MCF 10A (cell line): ENCODE results near the gene INPP5K. TPM values are rescaled to one million over a fixed set of nuclear protein-coding genes. Genes with fewer than 3 reads are reported as not detected.

Source experiments
- BruUV-seq: library from RNA; stranded (reverse); fragments of 400-500 nt; replicated peaks from 2 replicates; lab custom pipeline; 2021; lab: Mats Ljungman, UMichigan
- CTCF ChIA-PET: fragments of 300-600 bp; sonication (Branson Sonifier 250); formaldehyde crosslinking; extraction: SDS; loops from one replicate; lab custom pipeline; 2021; ENCODE audit warnings: antibody characterized with exemption, inconsistent platforms; lab: Yijun Ruan, JAX
- POLR2A ChIA-PET: fragments of 300-600, 350-650 bp; sonication (Branson Sonifier 250); formaldehyde crosslinking; extraction: SDS; loops from one replicate; lab custom pipeline; 2020; ENCODE audit warnings: antibody characterized with exemption, inconsistent platforms; lab: Yijun Ruan, JAX
- DNase-seq: peaks from one replicate; pipeline ENCODE4 v3.0.0-alpha.2; 2018; ENCODE audit not compliant: unreplicated experiment
- H3K27ac Mint-ChIP-seq: one replicate; pipeline ENCODE4 v1.8.0; 2022; ENCODE audit warnings: mild to moderate bottlenecking, low read depth, mixed read lengths; ENCODE audit not compliant: unreplicated experiment
- H3K27me3 Mint-ChIP-seq: one replicate; pipeline ENCODE4 v1.8.0; 2022; ENCODE audit warnings: mixed read lengths; ENCODE audit not compliant: insufficient read depth, unreplicated experiment
- H3K36me3 Mint-ChIP-seq: one replicate; pipeline ENCODE4 v1.8.0; 2022; ENCODE audit warnings: mild to moderate bottlenecking, moderate library complexity, mixed read lengths; ENCODE audit not compliant: insufficient read depth, unreplicated experiment
- H3K4me1 Mint-ChIP-seq: one replicate; pipeline ENCODE4 v1.8.0; 2022; ENCODE audit warnings: mixed read lengths; ENCODE audit not compliant: insufficient read depth, unreplicated experiment
- H3K4me3 Mint-ChIP-seq: one replicate; pipeline ENCODE4 v1.8.0; 2022; ENCODE audit warnings: mild to moderate bottlenecking, moderate library complexity, mixed read lengths; ENCODE audit not compliant: unreplicated experiment
- H3K9me3 Mint-ChIP-seq: one replicate; pipeline ENCODE4 v1.8.0; 2022; ENCODE audit warnings: mixed read lengths; ENCODE audit not compliant: unreplicated experiment
- intact Hi-C: fragments of 100-400 bp; cut with micrococcal nuclease; formaldehyde crosslinking; loops from 2 replicates; pipeline ENCODE4 v1.14.1; 2022
- total RNA-seq: library from RNA; stranded (reverse); gene quantifications from 2 replicates; pipeline ENCODE4 v1.2.3, GENCODE V29; 2022
- TF ChIP-seq, protein P1 (sequence below): fragments of 200-600 bp; IDR thresholded peaks from one replicate; pipeline ENCODE4 v1.8.0; 2022; ENCODE audit warnings: antibody characterized with exemption, mild to moderate bottlenecking; ENCODE audit not compliant: unreplicated experiment

The INPP5K gene
- total RNA-seq, 1 experiment from 2014 or later: 28.9 TPM

DNA sequence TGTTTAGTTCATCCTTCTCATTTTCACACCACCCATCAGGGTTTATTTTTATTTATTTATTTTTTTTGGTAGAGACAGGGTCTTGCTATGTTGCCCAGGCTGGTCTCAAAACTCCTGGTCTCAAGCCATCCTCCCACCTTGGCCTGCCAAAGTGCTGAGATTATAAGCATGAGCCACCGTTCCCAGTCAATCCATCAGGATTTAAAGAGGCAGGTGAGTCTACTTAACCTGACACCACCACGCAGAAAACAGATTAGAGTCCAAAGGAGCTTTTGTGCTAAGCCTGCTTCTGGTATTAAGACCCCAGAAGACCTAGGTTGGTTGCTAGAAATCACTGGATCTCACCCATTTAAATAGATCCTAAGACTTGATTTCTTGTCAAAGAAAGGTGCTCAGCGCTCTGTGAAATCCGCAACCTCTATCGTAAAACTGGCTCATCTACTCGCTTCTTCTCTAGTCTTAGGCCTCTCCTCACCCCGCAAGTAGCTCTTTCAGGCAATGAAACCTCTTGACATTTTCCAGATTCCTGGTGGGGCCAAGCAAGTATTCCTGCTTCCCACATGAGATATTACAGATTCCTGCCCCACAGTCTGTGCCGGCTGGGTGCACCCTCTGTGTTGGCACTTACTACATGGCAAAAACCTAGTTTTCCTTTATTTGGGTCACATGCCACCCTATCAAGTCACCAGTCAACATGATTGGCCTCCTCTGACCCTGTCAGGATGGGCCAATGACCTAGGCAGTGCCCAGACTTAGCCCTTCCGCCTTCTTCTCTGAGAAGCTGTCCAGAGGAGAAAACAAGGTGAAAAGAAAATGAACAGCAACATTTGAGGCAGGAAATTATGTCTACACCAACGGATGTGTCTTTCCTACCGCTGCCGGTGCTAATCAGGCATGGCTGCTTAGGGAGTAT is 37.2 kb upstream of the INPP5K start:
- intact Hi-C loops: no loop called here
- TF ChIP-seq, protein P1, sequence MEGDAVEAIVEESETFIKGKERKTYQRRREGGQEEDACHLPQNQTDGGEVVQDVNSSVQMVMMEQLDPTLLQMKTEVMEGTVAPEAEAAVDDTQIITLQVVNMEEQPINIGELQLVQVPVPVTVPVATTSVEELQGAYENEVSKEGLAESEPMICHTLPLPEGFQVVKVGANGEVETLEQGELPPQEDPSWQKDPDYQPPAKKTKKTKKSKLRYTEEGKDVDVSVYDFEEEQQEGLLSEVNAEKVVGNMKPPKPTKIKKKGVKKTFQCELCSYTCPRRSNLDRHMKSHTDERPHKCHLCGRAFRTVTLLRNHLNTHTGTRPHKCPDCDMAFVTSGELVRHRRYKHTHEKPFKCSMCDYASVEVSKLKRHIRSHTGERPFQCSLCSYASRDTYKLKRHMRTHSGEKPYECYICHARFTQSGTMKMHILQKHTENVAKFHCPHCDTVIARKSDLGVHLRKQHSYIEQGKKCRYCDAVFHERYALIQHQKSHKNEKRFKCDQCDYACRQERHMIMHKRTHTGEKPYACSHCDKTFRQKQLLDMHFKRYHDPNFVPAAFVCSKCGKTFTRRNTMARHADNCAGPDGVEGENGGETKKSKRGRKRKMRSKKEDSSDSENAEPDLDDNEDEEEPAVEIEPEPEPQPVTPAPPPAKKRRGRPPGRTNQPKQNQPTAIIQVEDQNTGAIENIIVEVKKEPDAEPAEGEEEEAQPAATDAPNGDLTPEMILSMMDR: no peak
- no TSS peak for BruUV-seq
- ChIA-PET CTCF (interaction anchor here (0.6 to 0.7 kb wide), 4 partner anchors 36 to 192 kb away, joined by 3 to 4 read pairs (median 3); partner anchors contain the start of gene INPP5K), POLR2A (interaction anchor here (3.0 kb wide), 1 partner anchor 8 kb away, joined by 9 read pairs; no protein-coding TSS in a partner anchor)
- Mint-ChIP-seq H3K9me3 (no peaks in the 10 kb centered on the region), H3K36me3 (peaks cover 63% of the 10 kb centered on the region), H3K4me3 (no peak overlapping the region), H3K27ac (peak overlapping the region; percentile 22), H3K27me3 (no peaks in the 10 kb centered on the region), H3K4me1 (peaks cover 3% of the 10 kb centered on the region)
- DNase-seq: no peak

- Mint-ChIP-seq H3K4me1 (peaks cover 3% of the 10 kb centered on the region), H3K9me3 (no peaks in the 10 kb centered on the region), H3K4me3 (no peak overlapping the region), H3K27me3 (no peaks in the 10 kb centered on the region), H3K27ac (no peak overlapping the region), H3K36me3 (peaks cover 65% of the 10 kb centered on the region)
- TF ChIP-seq, protein P1: no peak
- DNase-seq: no peak
- CTCF ChIA-PET: interaction anchor here (0.5 kb wide), 1 partner anchor 491 kb away, joined by 3 read pairs; no protein-coding TSS in a partner anchor
- BruUV-seq: no TSS peak
- POLR2A ChIA-PET: interaction anchor here (0.6 kb wide), 1 partner anchor 50 kb away, joined by 3 read pairs; no protein-coding TSS in a partner anchor
- intact Hi-C loops: no loop called here
Measured at GRCh38 chr17:1552932-1553331, 36.5 kb upstream of the INPP5K start.

DNA sequence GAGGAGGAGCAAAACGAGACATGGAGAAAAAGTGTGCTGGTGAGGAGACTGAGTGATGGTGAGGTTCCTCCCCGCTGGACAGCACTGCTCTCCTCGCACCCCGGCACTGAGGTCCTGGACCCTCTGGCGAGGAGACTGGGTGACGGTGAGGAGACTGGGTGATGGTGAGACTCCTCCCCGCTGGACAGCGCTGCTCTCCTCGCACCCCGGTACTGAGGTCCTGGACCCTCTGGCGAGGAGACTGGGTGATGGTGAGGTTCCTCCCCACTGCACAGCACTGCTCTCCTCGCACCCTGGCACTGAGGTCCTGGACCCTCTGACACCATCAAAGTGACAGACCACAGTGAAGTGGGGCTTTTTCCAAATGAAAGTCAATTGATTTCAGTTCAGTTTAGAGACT is 35.3 kb upstream of the INPP5K start:
- CTCF ChIA-PET: interaction anchor here (0.6 kb wide), 1 partner anchor 218 kb away, joined by 5 read pairs; no protein-coding TSS in a partner anchor
- intact Hi-C loops: no loop called here
- TF ChIP-seq, protein P1: no peak
- POLR2A ChIA-PET: interaction anchor here (0.6 to 1.0 kb wide), 2 partner anchors 35 to 132 kb away, joined by 3 read pairs; partner anchors contain the start of gene INPP5K
- H3K36me3 Mint-ChIP-seq: peaks cover 55% of the 10 kb centered on the region
- DNase-seq: no peak
- BruUV-seq: no TSS peak
- H3K27me3 Mint-ChIP-seq: no peaks in the 10 kb centered on the region
- no peak overlapping the region for H3K27ac Mint-ChIP-seq
- H3K9me3 Mint-ChIP-seq: no peaks in the 10 kb centered on the region
- H3K4me1 Mint-ChIP-seq: peaks cover 3% of the 10 kb centered on the region
- H3K4me3 Mint-ChIP-seq: no peak overlapping the region

GRCh38 chr17:1548032-1548431 is 31.6 kb upstream of the INPP5K start:
- DNase-seq: no peak
- peaks cover 54% of the 10 kb centered on the region for H3K36me3 Mint-ChIP-seq
- TF ChIP-seq, protein P1: no peak
- ChIA-PET POLR2A (interaction anchor here (1.2 to 1.5 kb wide), 2 partner anchors 10 to 15 kb away, joined by 3 to 6 read pairs; partner anchors contain the start of gene PITPNA), CTCF (interaction anchor here (0.6 kb wide), 1 partner anchor 98 kb away, joined by 3 read pairs; no protein-coding TSS in a partner anchor)
- no peak overlapping the region for H3K4me3 Mint-ChIP-seq
- intact Hi-C loops: no loop called here
- no peaks in the 10 kb centered on the region for H3K27me3 Mint-ChIP-seq
- H3K9me3 Mint-ChIP-seq: no peaks in the 10 kb centered on the region
- H3K4me1 Mint-ChIP-seq: peaks cover 10% of the 10 kb centered on the region
- H3K27ac Mint-ChIP-seq: no peak overlapping the region
- no TSS peak for BruUV-seq
